MM.1S (cell line): Measurements from ENCODE around the gene TFPI.

Experiments used
- DNase-seq: peaks from one replicate; pipeline ENCODE4 v3.0.0-alpha.2; 2015
- H2AFZ ChIP-seq: fragments of 300-600 bp; sonication (generic); 2 replicates; pipeline ENCODE4 v1.6.0; 2016; ENCODE audit warnings: antibody characterized with exemption, low read length
- H3F3A ChIP-seq: fragments of 300-600 bp; sonication (generic); 2 replicates; pipeline ENCODE4 v1.6.1; 2016; ENCODE audit warnings: mild to moderate bottlenecking, antibody characterized with exemption, low read length, moderate library complexity, mixed read lengths; ENCODE audit not compliant: insufficient read depth
- H3K27ac ChIP-seq: fragments of 300-600 bp; sonication (generic); 2 replicates; pipeline ENCODE4 v1.5.1; 2016; ENCODE audit warnings: mild to moderate bottlenecking, low read length
- H3K27me3 ChIP-seq: fragments of 300-600 bp; sonication (generic); replicated peaks from 2 replicates; pipeline ENCODE4 v1.6.0; 2016; ENCODE audit warnings: low read length; ENCODE audit not compliant: insufficient read depth
- H3K36me3 ChIP-seq: fragments of 300-600 bp; sonication (generic); replicated peaks from 2 replicates; pipeline ENCODE4 v1.6.1; 2016; ENCODE audit warnings: mild to moderate bottlenecking, low read length, mixed read lengths; ENCODE audit not compliant: insufficient read depth
- H3K4me1 ChIP-seq: fragments of 300-600 bp; sonication (generic); 2 replicates; pipeline ENCODE4 v1.6.1; 2016; ENCODE audit warnings: low read length, mixed read lengths
- H3K4me2 ChIP-seq: fragments of 300-600 bp; sonication (generic); 2 replicates; pipeline ENCODE4 v1.6.0; 2016; ENCODE audit warnings: low read depth, low read length
- H3K4me3 ChIP-seq: fragments of 300-600 bp; sonication (generic); 2 replicates; pipeline ENCODE4 v1.5.1; 2016; ENCODE audit warnings: low read length, mixed read lengths
- H3K79me2 ChIP-seq: fragments of 300-600 bp; sonication (generic); 2 replicates; pipeline ENCODE4 v1.6.1; 2016; ENCODE audit warnings: mixed run types, low read length, mixed read lengths
- H3K9ac ChIP-seq: fragments of 300-600 bp; sonication (generic); 2 replicates; pipeline ENCODE4 v1.6.1; 2016; ENCODE audit warnings: low read length, mixed read lengths
- H3K9me2 ChIP-seq: fragments of 300-600 bp; sonication (generic); replicated peaks from 2 replicates; pipeline ENCODE4 v1.6.1; 2016; ENCODE audit warnings: mild to moderate bottlenecking, low read length, mixed read lengths; ENCODE audit not compliant: insufficient read depth
- H3K9me3 ChIP-seq: fragments of 300-600 bp; sonication (generic); replicated peaks from 2 replicates; pipeline ENCODE4 v1.6.1; 2016; ENCODE audit warnings: mild to moderate bottlenecking, low read length, mixed read lengths; ENCODE audit not compliant: insufficient read depth
- H4K20me1 ChIP-seq: fragments of 300-600 bp; sonication (generic); 2 replicates; pipeline ENCODE4 v1.6.1; 2016; ENCODE audit warnings: mild to moderate bottlenecking, low read length, moderate library complexity, mixed read lengths; ENCODE audit not compliant: insufficient read depth
- EZH2 ChIP-seq: fragments of 300-600 bp; sonication (generic); optimal IDR thresholded peaks from 2 replicates; pipeline ENCODE3; 2017; ENCODE audit warnings: low read depth, mild to moderate bottlenecking, antibody characterized with exemption, low read length, mixed read lengths
- EZH2phosphoT487 ChIP-seq: fragments of 300-600 bp; sonication (generic); IDR thresholded peaks from 2 replicates; pipeline ENCODE4 v1.6.1; 2018; ENCODE audit warnings: antibody characterized with exemption, low read length
- TF ChIP-seq, protein P1 (sequence below): fragments of 300-600 bp; sonication (generic); IDR thresholded peaks from 2 replicates; pipeline ENCODE4 v1.5.1; 2016; ENCODE audit warnings: antibody characterized with exemption, low read length, mixed read lengths

TFPI gene

DNA sequence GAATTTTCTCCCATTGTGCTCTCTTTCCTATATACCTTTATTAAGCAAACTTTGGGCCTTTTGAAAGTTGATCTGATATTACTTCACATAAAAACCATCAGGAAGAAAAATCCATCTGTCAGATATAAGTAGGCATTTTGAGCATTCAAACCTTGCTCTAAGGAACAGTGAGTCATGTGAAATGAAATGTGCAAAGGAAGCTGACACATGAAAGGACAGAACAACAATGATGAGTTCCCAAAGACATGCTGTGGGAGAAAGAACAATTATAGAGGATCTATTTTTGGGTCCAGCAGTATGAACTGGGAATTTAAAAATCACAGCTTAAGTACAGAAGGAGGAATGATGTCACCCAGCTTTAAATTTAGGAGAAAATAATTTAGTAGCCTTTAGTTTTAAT is 124.2 kb downstream of the TFPI start:
- Histone ChIP-seq H3K9me2 (no peaks in the 10 kb centered on the region), H3K9ac (no peak overlapping the region), H3K4me3 (no peak overlapping the region), H3K4me1 (no peaks in the 10 kb centered on the region), H3K4me2 (no peak overlapping the region), H2AFZ (no peak overlapping the region), H3K27ac (no peak overlapping the region), H4K20me1 (no peaks in the 10 kb centered on the region), H3K9me3 (no peaks in the 10 kb centered on the region), H3K79me2 (no peaks in the 10 kb centered on the region), H3F3A (no peaks in the 10 kb centered on the region), H3K36me3 (no peaks in the 10 kb centered on the region), H3K27me3 (no peaks in the 10 kb centered on the region)
- TF ChIP-seq EZH2 (no peak), EZH2phosphoT487 (no peak)
- TF ChIP-seq, protein P1, sequence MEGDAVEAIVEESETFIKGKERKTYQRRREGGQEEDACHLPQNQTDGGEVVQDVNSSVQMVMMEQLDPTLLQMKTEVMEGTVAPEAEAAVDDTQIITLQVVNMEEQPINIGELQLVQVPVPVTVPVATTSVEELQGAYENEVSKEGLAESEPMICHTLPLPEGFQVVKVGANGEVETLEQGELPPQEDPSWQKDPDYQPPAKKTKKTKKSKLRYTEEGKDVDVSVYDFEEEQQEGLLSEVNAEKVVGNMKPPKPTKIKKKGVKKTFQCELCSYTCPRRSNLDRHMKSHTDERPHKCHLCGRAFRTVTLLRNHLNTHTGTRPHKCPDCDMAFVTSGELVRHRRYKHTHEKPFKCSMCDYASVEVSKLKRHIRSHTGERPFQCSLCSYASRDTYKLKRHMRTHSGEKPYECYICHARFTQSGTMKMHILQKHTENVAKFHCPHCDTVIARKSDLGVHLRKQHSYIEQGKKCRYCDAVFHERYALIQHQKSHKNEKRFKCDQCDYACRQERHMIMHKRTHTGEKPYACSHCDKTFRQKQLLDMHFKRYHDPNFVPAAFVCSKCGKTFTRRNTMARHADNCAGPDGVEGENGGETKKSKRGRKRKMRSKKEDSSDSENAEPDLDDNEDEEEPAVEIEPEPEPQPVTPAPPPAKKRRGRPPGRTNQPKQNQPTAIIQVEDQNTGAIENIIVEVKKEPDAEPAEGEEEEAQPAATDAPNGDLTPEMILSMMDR = no peak
- no peak for DNase-seq

DNA sequence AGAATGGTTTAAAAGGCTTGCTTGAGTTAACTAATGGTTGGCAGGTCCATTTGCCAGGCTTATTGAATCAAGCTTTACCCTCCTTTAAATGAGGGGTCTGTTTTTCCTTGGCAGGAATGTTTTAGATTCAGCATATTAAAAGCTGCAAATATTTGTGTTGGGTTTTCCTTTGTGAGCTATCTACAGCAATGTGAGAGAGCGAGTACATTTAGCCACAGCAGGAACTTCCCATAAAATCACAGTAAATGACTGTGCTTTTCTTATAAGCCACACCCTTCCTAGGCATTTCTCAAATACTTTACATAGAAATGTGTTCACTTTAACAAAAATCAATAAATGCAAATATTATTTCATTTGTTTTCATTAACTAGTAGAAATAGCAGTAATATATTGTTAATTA is 130.1 kb downstream of the TFPI start:
- no peak overlapping the region for H3K9ac ChIP-seq
- H3K9me2 ChIP-seq = no peaks in the 10 kb centered on the region
- no peaks in the 10 kb centered on the region for H4K20me1 ChIP-seq
- H3K4me1 ChIP-seq = no peaks in the 10 kb centered on the region
- TF ChIP-seq EZH2phosphoT487 = no peak
- TF ChIP-seq, protein P1 = no peak
- no peak for TF ChIP-seq EZH2
- DNase-seq = no peak
- no peaks in the 10 kb centered on the region for H3K79me2 ChIP-seq
- H2AFZ ChIP-seq = no peak overlapping the region
- H3F3A ChIP-seq = no peaks in the 10 kb centered on the region
- no peak overlapping the region for H3K4me2 ChIP-seq
- no peak overlapping the region for H3K27ac ChIP-seq
- no peak overlapping the region for H3K4me3 ChIP-seq
- H3K9me3 ChIP-seq = no peaks in the 10 kb centered on the region
- H3K36me3 ChIP-seq = no peaks in the 10 kb centered on the region
- H3K27me3 ChIP-seq = no peaks in the 10 kb centered on the region

DNA sequence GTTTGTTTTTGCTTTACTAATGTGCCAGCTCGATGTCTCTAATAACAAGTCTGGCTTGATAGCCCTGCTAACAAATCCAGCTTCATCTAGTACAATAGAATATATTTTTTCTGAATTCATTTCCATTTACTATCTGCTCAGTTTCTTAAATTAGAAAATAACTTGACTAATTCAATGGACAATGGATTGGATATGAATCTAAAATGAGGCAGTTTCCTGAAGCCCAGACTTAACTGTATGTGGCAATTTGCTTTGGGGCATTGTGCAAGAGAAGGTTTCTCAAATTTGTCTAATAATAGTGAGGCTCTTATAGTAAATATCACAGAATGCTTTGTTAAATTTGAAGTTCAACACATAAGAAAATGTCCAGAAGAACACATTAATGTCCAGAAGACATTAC is 132.0 kb downstream of the TFPI start:
- Histone ChIP-seq H2AFZ (no peak overlapping the region), H4K20me1 (no peaks in the 10 kb centered on the region), H3K4me2 (no peak overlapping the region), H3K27ac (no peak overlapping the region), H3K36me3 (no peaks in the 10 kb centered on the region), H3F3A (no peaks in the 10 kb centered on the region), H3K9me3 (no peaks in the 10 kb centered on the region), H3K27me3 (no peaks in the 10 kb centered on the region), H3K9ac (no peak overlapping the region), H3K4me1 (no peaks in the 10 kb centered on the region), H3K79me2 (no peaks in the 10 kb centered on the region), H3K9me2 (no peaks in the 10 kb centered on the region), H3K4me3 (no peak overlapping the region)
- TF ChIP-seq EZH2 = no peak
- TF ChIP-seq, protein P1 = no peak
- no peak for TF ChIP-seq EZH2phosphoT487
- DNase-seq = no peak
